ENCODE results near the gene SUCLG1. TPM values are rescaled to one million over a fixed set of nuclear protein-coding genes. Genes with fewer than 3 reads are reported as not detected.

SUCLG1 gene
- total RNA-seq, 4 donors from 2014 or later, result 62.7 to 85.8 (median 74.5) TPM

GRCh38 chr2:84482603-84483002, 23.5 kb upstream of the SUCLG1 start:
- peaks cover 0 to 8% (median 0%) of the 10 kb centered on the region in 3 donors for H3K9me3 ChIP-seq
- H3K4me1 ChIP-seq, result no peaks in the 10 kb centered on the region
- H3K27ac ChIP-seq, result no peak overlapping the region
- no peak for ATAC-seq
- no peaks in the 10 kb centered on the region for H3K36me3 ChIP-seq
- 54 to 57% methylated on average over 1 to 3 of the region's 3 CpGs for WGBS, 2 donors (ENCODE audit: low coverage in 1 of 2)
- H3K27me3 ChIP-seq, result peaks cover 6% of the 10 kb centered on the region
- TF ChIP-seq, protein P1, sequence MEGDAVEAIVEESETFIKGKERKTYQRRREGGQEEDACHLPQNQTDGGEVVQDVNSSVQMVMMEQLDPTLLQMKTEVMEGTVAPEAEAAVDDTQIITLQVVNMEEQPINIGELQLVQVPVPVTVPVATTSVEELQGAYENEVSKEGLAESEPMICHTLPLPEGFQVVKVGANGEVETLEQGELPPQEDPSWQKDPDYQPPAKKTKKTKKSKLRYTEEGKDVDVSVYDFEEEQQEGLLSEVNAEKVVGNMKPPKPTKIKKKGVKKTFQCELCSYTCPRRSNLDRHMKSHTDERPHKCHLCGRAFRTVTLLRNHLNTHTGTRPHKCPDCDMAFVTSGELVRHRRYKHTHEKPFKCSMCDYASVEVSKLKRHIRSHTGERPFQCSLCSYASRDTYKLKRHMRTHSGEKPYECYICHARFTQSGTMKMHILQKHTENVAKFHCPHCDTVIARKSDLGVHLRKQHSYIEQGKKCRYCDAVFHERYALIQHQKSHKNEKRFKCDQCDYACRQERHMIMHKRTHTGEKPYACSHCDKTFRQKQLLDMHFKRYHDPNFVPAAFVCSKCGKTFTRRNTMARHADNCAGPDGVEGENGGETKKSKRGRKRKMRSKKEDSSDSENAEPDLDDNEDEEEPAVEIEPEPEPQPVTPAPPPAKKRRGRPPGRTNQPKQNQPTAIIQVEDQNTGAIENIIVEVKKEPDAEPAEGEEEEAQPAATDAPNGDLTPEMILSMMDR (IDR thresholded peaks at IDR 0.05), result no peak
- no peak for TF ChIP-seq EP300 (IDR thresholded peaks at IDR 0.05)
- TF ChIP-seq POLR2AphosphoS5 (IDR thresholded peaks at IDR 0.05), result no peak
- no peak for TF ChIP-seq POLR2A (IDR thresholded peaks at IDR 0.05)
- no peak overlapping the region for H3K4me3 ChIP-seq

- WGBS, 2 donors (ENCODE audit: low coverage in 1 of 2), result 43 to 60% methylated on average over 2 to 5 of the region's 5 CpGs
- TF ChIP-seq POLR2A (IDR thresholded peaks at IDR 0.05), result no peak
- no peak for TF ChIP-seq POLR2AphosphoS5 (IDR thresholded peaks at IDR 0.05)
- no peak for TF ChIP-seq EP300 (IDR thresholded peaks at IDR 0.05)
- TF ChIP-seq, protein P1 (IDR thresholded peaks at IDR 0.05), result no peak
These were observed 22.6 kb upstream of the SUCLG1 start for GRCh38 chr2:84481702-84482101.

GRCh38 chr2:84478867-84479266, 19.8 kb upstream of the SUCLG1 start:
- WGBS, 2 donors (ENCODE audit: low coverage in 1 of 2), result 65 to 71% methylated on average over 1 to 3 of the region's 3 CpGs
- no peaks in the 10 kb centered on the region for H3K36me3 ChIP-seq
- TF ChIP-seq, protein P1 (IDR thresholded peaks at IDR 0.05), result no peak
- TF ChIP-seq POLR2AphosphoS5 (IDR thresholded peaks at IDR 0.05) (no peak), POLR2A (IDR thresholded peaks at IDR 0.05) (no peak)
- H3K27ac ChIP-seq, result no peak overlapping the region
- H3K9me3 ChIP-seq, result peaks cover 0 to 19% (median 0%) of the 10 kb centered on the region in 3 donors
- H3K4me1 ChIP-seq, result no peaks in the 10 kb centered on the region
- ATAC-seq, result no peak
- peaks cover 6% of the 10 kb centered on the region for H3K27me3 ChIP-seq
- H3K4me3 ChIP-seq, result no peak overlapping the region

More at GRCh38 chr2:84481702-84482101, 22.6 kb upstream of the SUCLG1 start:
- no peak for ATAC-seq
- peaks cover 6% of the 10 kb centered on the region for H3K27me3 ChIP-seq
- no peak overlapping the region for H3K4me3 ChIP-seq
- H3K27ac ChIP-seq, result no peak overlapping the region
- no peaks in the 10 kb centered on the region for H3K36me3 ChIP-seq
- no peaks in the 10 kb centered on the region for H3K4me1 ChIP-seq
- H3K9me3 ChIP-seq, result peaks cover 0 to 17% (median 0%) of the 10 kb centered on the region in 3 donors

DNA sequence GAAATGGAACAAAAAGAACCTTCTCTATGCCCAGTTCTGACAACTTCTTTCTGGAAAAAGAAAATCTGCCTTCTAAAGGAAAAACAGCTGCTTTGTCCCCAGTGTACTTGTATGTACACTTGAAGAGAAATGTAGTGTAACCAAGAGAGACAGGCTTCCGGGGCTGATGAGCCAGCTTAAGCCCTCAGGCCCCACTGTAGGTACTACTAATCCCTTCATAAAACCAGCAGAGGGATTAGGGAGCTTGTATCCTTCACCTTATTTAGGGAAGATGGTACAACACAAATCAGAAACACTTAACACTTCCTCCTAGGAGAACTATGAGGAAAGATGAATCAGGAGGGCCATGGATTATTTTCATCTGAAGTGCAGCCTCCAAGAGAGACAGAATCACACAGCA, 18.8 kb upstream of the SUCLG1 start:
- ATAC-seq, result no peak
- 100% methylated on average over 1 of the region's 1 CpG; no CpG with 5 or more reads in 1 of the 2 donors for WGBS, 2 donors (ENCODE audit: low coverage in 1 of 2)
- no peak overlapping the region for H3K27ac ChIP-seq
- no peaks in the 10 kb centered on the region for H3K4me1 ChIP-seq
- no peak overlapping the region for H3K4me3 ChIP-seq
- TF ChIP-seq POLR2A (IDR thresholded peaks at IDR 0.05), result no peak
- TF ChIP-seq EP300 (IDR thresholded peaks at IDR 0.05), result no peak
- no peak for TF ChIP-seq POLR2AphosphoS5 (IDR thresholded peaks at IDR 0.05)
- TF ChIP-seq, protein P1 (IDR thresholded peaks at IDR 0.05), result no peak
- H3K36me3 ChIP-seq, result no peaks in the 10 kb centered on the region
- no peaks in the 10 kb centered on the region for H3K27me3 ChIP-seq
- H3K9me3 ChIP-seq, result peaks cover 0 to 19% (median 0%) of the 10 kb centered on the region in 3 donors

- Histone ChIP-seq H3K9me3 (peaks cover 0 to 34% (median 0%) of the 10 kb centered on the region in 3 donors), H3K4me3 (no peak overlapping the region), H3K4me1 (no peaks in the 10 kb centered on the region), H3K27ac (no peak overlapping the region), H3K36me3 (no peaks in the 10 kb centered on the region), H3K27me3 (no peaks in the 10 kb centered on the region)
- TF ChIP-seq POLR2AphosphoS5 (IDR thresholded peaks at IDR 0.05) (no peak), POLR2A (IDR thresholded peaks at IDR 0.05) (no peak), EP300 (IDR thresholded peaks at IDR 0.05) (no peak)
- TF ChIP-seq, protein P1 (IDR thresholded peaks at IDR 0.05), result no peak
- WGBS, 2 donors (ENCODE audit: low coverage in 1 of 2), result 72 to 78% methylated on average over 1 to 4 of the region's 4 CpGs
- ATAC-seq, result no peak
These were observed 15.1 kb upstream of the SUCLG1 start for GRCh38 chr2:84474176-84474575.

All from gastroesophageal sphincter (tissue), 4 donors.